K562 (cell line): Measurements from ENCODE around the gene CREB3L1. TPM values are rescaled to one million over a fixed set of nuclear protein-coding genes. Genes with fewer than 3 reads are reported as not detected.

ENCODE experiments used
- ATAC-seq: fragments of 200-7000 bp; cut with Tn5 transposase; 3 replicates; pipeline ENCODE4 v1.9.1; 2020; ENCODE audit warnings: moderate library complexity
- BruUV-seq: library from RNA; stranded (reverse); fragments of 400-500 nt; replicated peaks from 2 replicates; lab custom pipeline; 2021; lab: Mats Ljungman, UMichigan
- CTCF ChIA-PET: fragments of 300-600 bp; formaldehyde crosslinking; extraction: SDS; loops from one replicate; lab custom pipeline; 2021; ENCODE audit warnings: low intra/inter-chr PET ratio; lab: Yijun Ruan, JAX
- POLR2A ChIA-PET: fragments of 300-600, 350-650 bp; sonication (Branson Sonifier 250); formaldehyde crosslinking; extraction: SDS; loops from one replicate; lab custom pipeline; 2021; ENCODE audit warnings: antibody characterized with exemption, inconsistent platforms; lab: Yijun Ruan, JAX
- DNase-seq, 4 experiments: peaks; one replicate each; pipeline versions ENCODE4 v3.0.0 to v3.0.0-alpha.2; 2011 to 2018; ENCODE audit warnings: low spot score in 3 of 4, mixed read lengths in 3 of 4; ENCODE audit errors: extremely low read depth in 1 of 4
- FAIRE-seq: peaks from 2 replicates; lab custom pipeline; 2011; peaks lifted over from hg19 to GRCh38; lab: Jason Lieb, UNC
- H2AFZ ChIP-seq: 2 replicates; pipeline ENCODE4 v1.6.0; 2011; ENCODE audit warnings: low read depth, low read length, control low read depth, inconsistent platforms
- H3K27ac ChIP-seq: fragments of 200-600 bp; 3 replicates; pipeline ENCODE4 v1.8.0; 2011; ENCODE audit warnings: low read depth, mild to moderate bottlenecking, control low read depth, inconsistent platforms, low read length, moderate library complexity, mixed read lengths; ENCODE audit errors: extremely low read depth
- H3K27me3 ChIP-seq, 2 experiments: fragments of 300-600 bp in 1 of 2; 2 replicates in 1 of 2; 3 replicates in 1 of 2; pipeline versions ENCODE4 v1.6.0 to v1.8.0; 2011; ENCODE audit warnings: inconsistent platforms in 2 of 2, low read length in 2 of 2, mild to moderate bottlenecking in 1 of 2, mixed read lengths in 1 of 2, moderate library complexity in 1 of 2; ENCODE audit not compliant: control insufficient read depth in 2 of 2, insufficient read depth in 2 of 2
- H3K36me3 ChIP-seq: fragments of 300-600 bp; 3 replicates; pipeline ENCODE4 v1.8.0; 2011; ENCODE audit warnings: mild to moderate bottlenecking, low read length, inconsistent platforms; ENCODE audit not compliant: control insufficient read depth, insufficient read depth
- H3K4me1 ChIP-seq, 2 experiments: fragments of 200-600 bp in 1 of 2; replicated peaks in 1 of 2; 2 replicates in 1 of 2; 3 replicates in 1 of 2; pipeline versions ENCODE4 v1.5.1 to v1.8.0; 2011; ENCODE audit warnings: inconsistent platforms in 2 of 2, low read length in 2 of 2, mild to moderate bottlenecking in 1 of 2, mixed read lengths in 1 of 2, moderate library complexity in 1 of 2; ENCODE audit not compliant: control insufficient read depth in 2 of 2, insufficient read depth in 2 of 2
- H3K4me2 ChIP-seq: 2 replicates; pipeline ENCODE4 v1.6.1; 2011; ENCODE audit warnings: low read length, control low read depth, inconsistent platforms, mixed read lengths; ENCODE audit not compliant: insufficient read depth
- H3K4me3 ChIP-seq: fragments of 200-600 bp; sonication (generic), shearing (Covaris generic); 2 replicates; pipeline ENCODE4 v1.5.1; 2016; ENCODE audit warnings: control low read depth, inconsistent platforms
- H3K79me2 ChIP-seq: fragments of 200-600 bp; 3 replicates; pipeline ENCODE4 v1.8.0; 2011; ENCODE audit warnings: low read length, inconsistent platforms; ENCODE audit not compliant: control insufficient read depth, insufficient read depth
- H3K9ac ChIP-seq, 2 experiments: 2 replicates each; pipeline versions ENCODE4 v1.6.0 to v1.6.1; 2011; ENCODE audit warnings: low read depth in 2 of 2, low read length in 2 of 2, control low read depth in 1 of 2, inconsistent platforms in 1 of 2, mild to moderate bottlenecking in 1 of 2, mixed read lengths in 1 of 2; ENCODE audit not compliant: insufficient read depth in 1 of 2
- H3K9me1 ChIP-seq: one replicate; pipeline ENCODE4 v1.6.0; 2011; ENCODE audit warnings: inconsistent platforms, mild to moderate bottlenecking, low read length, moderate library complexity; ENCODE audit not compliant: control insufficient read depth, insufficient read depth
- H3K9me3 ChIP-seq: replicated peaks from 2 replicates; pipeline ENCODE4 v1.5.1; 2011; ENCODE audit warnings: low read depth, low read length, inconsistent platforms; ENCODE audit not compliant: control insufficient read depth, insufficient read depth
- H4K20me1 ChIP-seq: replicated peaks from 2 replicates; pipeline ENCODE4 v1.6.1; 2011; ENCODE audit warnings: low read length, inconsistent platforms, mixed read lengths; ENCODE audit not compliant: control insufficient read depth, insufficient read depth
- ATF6 ChIP-seq: sonication (generic); formaldehyde crosslinking; IDR thresholded peaks from 2 replicates; pipeline ENCODE4 v1.4.0; 2020; ENCODE audit warnings: mild to moderate bottlenecking, missing genetic modification reagents
- CEBPG ChIP-seq, 3 experiments: fragments of 200-800 bp in 1 of 3; sonication (Bioruptor generic) in 1 of 3; sonication (generic) in 1 of 3; formaldehyde crosslinking in 1 of 3; IDR thresholded peaks in 2 of 3; conservative IDR thresholded peaks in 1 of 3; 2 replicates each; pipeline versions ENCODE4 v1.6.1 to v1.8.0; 2016 to 2022; ENCODE audit warnings: missing compliant biosample characterization in 2 of 3, missing genetic modification characterization in 2 of 3, mild to moderate bottlenecking in 1 of 3, missing genetic modification reagents in 1 of 3
- CSDE1 ChIP-seq, 2 experiments: fragments of 450-650 bp; IDR thresholded peaks; 2 replicates each; pipeline ENCODE4 v1.6.1; 2016; ENCODE audit warnings: mild to moderate bottlenecking in 1 of 2
- DIDO1 ChIP-seq: fragments of 450-650 bp; IDR thresholded peaks from 2 replicates; pipeline ENCODE4 v1.6.1; 2016; ENCODE audit warnings: low read depth, missing biosample characterization, missing genetic modification characterization
- FOXK2 ChIP-seq, 2 experiments: fragments of 450-650 bp; IDR thresholded peaks in 1 of 2; conservative IDR thresholded peaks in 1 of 2; 2 replicates each; pipeline ENCODE4 v1.6.1; 2016; ENCODE audit warnings: low read depth in 2 of 2, mild to moderate bottlenecking in 1 of 2
- HDAC3 ChIP-seq: fragments of 450-650 bp; IDR thresholded peaks from 2 replicates; pipeline ENCODE4 v1.6.1; 2018; ENCODE audit warnings: borderline replicate concordance, mild to moderate bottlenecking, moderate library complexity; ENCODE audit not compliant: partially characterized antibody
- NCOA2 ChIP-seq, 2 experiments: fragments of 450-650 bp; IDR thresholded peaks; 2 replicates each; pipeline ENCODE4 v1.6.1; 2018; ENCODE audit warnings: mild to moderate bottlenecking in 2 of 2, moderate library complexity in 1 of 2; ENCODE audit not compliant: partially characterized antibody in 2 of 2
- PHB ChIP-seq: fragments of 250-450 bp; sonication (Bioruptor Pico); IDR thresholded peaks from 2 replicates; pipeline ENCODE4 v1.5.0; 2021
- PKNOX1 ChIP-seq: fragments of 450-650 bp; IDR thresholded peaks from 2 replicates; pipeline ENCODE4 v1.6.1; 2016
- SIN3B ChIP-seq: fragments of 450-650 bp; IDR thresholded peaks from 2 replicates; pipeline ENCODE4 v1.6.1; 2017; ENCODE audit warnings: low read depth, mild to moderate bottlenecking, moderate library complexity
- TRIM28 ChIP-seq: fragments of 450-650 bp; IDR thresholded peaks from 2 replicates; pipeline ENCODE4 v1.6.1; 2017
- ZBTB2 ChIP-seq: fragments of 450-650 bp; IDR thresholded peaks from 2 replicates; pipeline ENCODE4 v1.6.1; 2016; ENCODE audit warnings: antibody characterized with exemption
- ZNF324 ChIP-seq: fragments of 250-450 bp; sonication (Bioruptor Pico); IDR thresholded peaks from 2 replicates; pipeline ENCODE4 v1.4.0; 2020; ENCODE audit warnings: mild to moderate bottlenecking
- ZNF644 ChIP-seq: fragments of 200-800 bp; sonication (Bioruptor generic); IDR thresholded peaks from 2 replicates; pipeline ENCODE4 v1.6.1; 2016; ENCODE audit warnings: low read depth, missing genetic modification characterization, missing compliant biosample characterization
- ZNF780A ChIP-seq: fragments of 250-450 bp; sonication (Bioruptor Pico); IDR thresholded peaks from 2 replicates; pipeline ENCODE4 v1.5.0; 2021; ENCODE audit warnings: mild to moderate bottlenecking
- WGBS: fragments of 100-300 bp; shearing (Covaris generic); methylation state at CpG from one replicate; pipeline ENCODE4 v1.1.6; 2016; ENCODE audit warnings: low coverage, mixed read lengths; ENCODE audit not compliant: insufficient coverage; ENCODE audit errors: missing lambda C conversion rate; 5-methylcytosine and 5-hydroxymethylcytosine counted together
- in situ Hi-C: fragments of 300-500 bp; cut with MboI; formaldehyde crosslinking; loops from 4 replicates; pipeline ENCODE4 v1.15.0; 2018; ENCODE audit warnings: inconsistent platforms, mixed read lengths
- intact Hi-C: fragments of 100-400 bp; cut with micrococcal nuclease; formaldehyde crosslinking; loops from 2 replicates; pipeline ENCODE4 v1.14.2; 2022
- polyA plus RNA-seq, 8 experiments: library from polyadenylated mRNA; depleted of rRNA in 4 of 8; stranded (reverse) in 5 of 8; unstranded in 3 of 8; fragments of >200 nt; fragmentation: Nextera tagmentation in 2 of 8; fragmentation: Illumina TruSeq in 1 of 8; extraction: Ambion mirVana in 2 of 8; extraction: Trizol in 1 of 8; gene quantifications; 2 replicates each; pipeline versions ENCODE4 v1.2.1 to v1.2.3, GENCODE V29; 2011 to 2014; ENCODE audit warnings: inconsistent platforms in 1 of 8, missing spikeins in 1 of 8
- total RNA-seq, 7 experiments: library from RNA; depleted of rRNA in 6 of 7; stranded (reverse); fragments of >200 nt in 6 of 7; fragmentation: Illumina TruSeq in 2 of 7; extraction: Trizol in 2 of 7; gene quantifications; 2 replicates each; pipeline versions ENCODE4 v1.2.1 to v1.2.3, GENCODE V29; 2011 to 2021; ENCODE audit warnings: low replicate concordance in 1 of 7

CREB3L1 gene
- total and polyA plus RNA-seq, 9 of the 15 experiments (the other 6 are each of a cell fraction or from before 2014, with no cell fraction given): 1.2 to 27.6 (median 3.7) TPM

- ChIA-PET POLR2A (interaction anchor here (0.6 to 1.9 kb wide), 11 partner anchors 8 to 113 kb away, joined by 3 to 10 read pairs (median 4); no protein-coding TSS in a partner anchor), CTCF (interaction anchor here (0.9 to 1.2 kb wide), 3 partner anchors 9 to 18 kb away, joined by 5 to 6 read pairs (median 5); no protein-coding TSS in a partner anchor)
- FAIRE-seq (peak; percentile 72), ATAC-seq (peak; percentile 76), DNase-seq (peak; percentile 75 to 89 (median 84))
- Histone ChIP-seq H3K79me2 (peaks cover 81% of the 10 kb centered on the region), H3K4me3 (peak overlapping the region; percentile 37), H3K27me3 (no peaks in the 10 kb centered on the region), H3K27ac (peak overlapping the region; percentile 60; the same call in 2 of the 3 replicates), H3K9me1 (peaks cover under 1% of the 10 kb centered on the region), H3K4me1 (peaks cover 39 to 58% of the 10 kb centered on the region in 2 experiments), H3K36me3 (peaks cover 68% of the 10 kb centered on the region; the same call in 2 of the 3 replicates), H3K4me2 (peak overlapping the region; percentile 67), H2AFZ (peak overlapping the region; percentile 78), H4K20me1 (peaks cover 18% of the 10 kb centered on the region), H3K9me3 (no peaks in the 10 kb centered on the region), H3K9ac (peak overlapping the region; percentile 60 to 88)
- no TSS peak for BruUV-seq
- in situ Hi-C loops (no loop called here), intact Hi-C loops (loop anchor here (1.0 to 2.0 kb wide), 2 partner anchors 15 to 29 kb away; partner anchors contain the start of gene MDK)
- WGBS: 38% methylated on average over 28 of the region's 33 CpGs
- no peak for TF ChIP-seq ZNF644 (tag)
- TF ChIP-seq HDAC3: no peak
- no peak for TF ChIP-seq ZNF780A
- no peak for TF ChIP-seq TRIM28
- no peak for TF ChIP-seq ZNF324
- TF ChIP-seq FOXK2 (conservative IDR thresholded peaks at IDR 0.05 in 1 of 2, IDR thresholded peaks at IDR 0.05 in 1 of 2; ENCODE audit: low read depth in 2 of 2): no peak
- no peak for TF ChIP-seq CEBPG (CRISPR knock-in tag; IDR thresholded peaks at IDR 0.05)
- TF ChIP-seq CEBPG (tag; conservative IDR thresholded peaks at IDR 0.05 in 1 of 2, IDR thresholded peaks at IDR 0.05 in 1 of 2): no peak
- no peak for TF ChIP-seq PKNOX1
- no peak for TF ChIP-seq PHB (CRISPR knock-in tag)
- 0 out of 2 replicates have a peak, but pooled peaks have one; percentile 48 for TF ChIP-seq ZBTB2
- peak; percentile 78; the same call in 1 of the 2 replicates for TF ChIP-seq SIN3B
- no peak for TF ChIP-seq NCOA2 (IDR thresholded peaks at IDR 0.05; ENCODE audit: partially characterized antibody in 2 of 2)
- TF ChIP-seq ATF6 (CRISPR knock-in tag): no peak
- no peak for TF ChIP-seq DIDO1 (tag)
- no peak for TF ChIP-seq CSDE1 (IDR thresholded peaks at IDR 0.05)
These were observed 74.8 kb downstream of the CREB3L1 start for GRCh38 chr11:46352063-46352841.
